HUDEP-2 (cell line): ENCODE results near the gene IKZF4.
A peak's percentile ranks its signal among the peaks of the same experiment; 100 is the strongest.
"Not testable (repeated sequence)": the region's sequence is repeated elsewhere in the genome, so short reads cannot be mapped to it uniquely, and the experiment has no call there.

Experiments
- DNase-seq, 76 experiments: peaks; one replicate each; lab custom pipeline; 2025; ENCODE audit not compliant: unreplicated experiment in 76 of 76; lab: John Stamatoyannopoulos, UW

Gene IKZF4

DNA sequence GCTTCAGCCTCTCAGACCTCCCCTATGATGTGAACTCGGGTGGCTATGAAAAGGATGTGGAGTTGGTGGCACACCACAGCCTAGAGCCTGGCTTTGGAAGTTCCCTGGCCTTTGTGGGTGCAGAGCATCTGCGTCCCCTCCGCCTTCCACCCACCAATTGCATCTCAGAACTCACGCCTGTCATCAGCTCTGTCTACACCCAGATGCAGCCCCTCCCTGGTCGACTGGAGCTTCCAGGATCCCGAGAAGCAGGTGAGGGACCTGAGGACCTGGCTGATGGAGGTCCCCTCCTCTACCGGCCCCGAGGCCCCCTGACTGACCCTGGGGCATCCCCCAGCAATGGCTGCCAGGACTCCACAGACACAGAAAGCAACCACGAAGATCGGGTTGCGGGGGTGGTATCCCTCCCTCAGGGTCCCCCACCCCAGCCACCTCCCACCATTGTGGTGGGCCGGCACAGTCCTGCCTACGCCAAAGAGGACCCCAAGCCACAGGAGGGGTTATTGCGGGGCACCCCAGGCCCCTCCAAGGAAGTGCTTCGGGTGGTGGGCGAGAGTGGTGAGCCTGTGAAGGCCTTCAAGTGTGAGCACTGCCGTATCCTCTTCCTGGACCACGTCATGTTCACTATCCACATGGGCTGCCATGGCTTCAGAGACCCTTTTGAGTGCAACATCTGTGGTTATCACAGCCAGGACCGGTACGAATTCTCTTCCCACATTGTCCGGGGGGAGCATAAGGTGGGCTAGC is 13.9 kb downstream of the IKZF4 start:
- no peak for DNase-seq

DNA sequence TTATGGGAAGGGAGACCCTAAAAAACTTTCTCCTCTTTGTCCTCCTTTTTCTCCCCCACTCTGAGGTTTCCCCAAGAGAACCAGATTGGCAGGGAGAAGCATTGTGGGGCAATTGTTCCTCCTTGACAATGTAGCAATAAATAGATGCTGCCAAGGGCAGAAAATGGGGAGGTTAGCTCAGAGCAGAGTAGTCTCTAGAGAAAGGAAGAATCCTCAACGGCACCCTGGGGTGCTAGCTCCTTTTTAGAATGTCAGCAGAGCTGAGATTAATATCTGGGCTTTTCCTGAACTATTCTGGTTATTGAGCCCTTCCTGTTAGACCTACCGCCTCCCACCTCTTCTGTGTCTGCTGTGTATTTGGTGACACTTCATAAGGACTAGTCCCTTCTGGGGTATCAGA is 16.3 kb downstream of the IKZF4 start:
- DNase-seq, result no peak

DNA sequence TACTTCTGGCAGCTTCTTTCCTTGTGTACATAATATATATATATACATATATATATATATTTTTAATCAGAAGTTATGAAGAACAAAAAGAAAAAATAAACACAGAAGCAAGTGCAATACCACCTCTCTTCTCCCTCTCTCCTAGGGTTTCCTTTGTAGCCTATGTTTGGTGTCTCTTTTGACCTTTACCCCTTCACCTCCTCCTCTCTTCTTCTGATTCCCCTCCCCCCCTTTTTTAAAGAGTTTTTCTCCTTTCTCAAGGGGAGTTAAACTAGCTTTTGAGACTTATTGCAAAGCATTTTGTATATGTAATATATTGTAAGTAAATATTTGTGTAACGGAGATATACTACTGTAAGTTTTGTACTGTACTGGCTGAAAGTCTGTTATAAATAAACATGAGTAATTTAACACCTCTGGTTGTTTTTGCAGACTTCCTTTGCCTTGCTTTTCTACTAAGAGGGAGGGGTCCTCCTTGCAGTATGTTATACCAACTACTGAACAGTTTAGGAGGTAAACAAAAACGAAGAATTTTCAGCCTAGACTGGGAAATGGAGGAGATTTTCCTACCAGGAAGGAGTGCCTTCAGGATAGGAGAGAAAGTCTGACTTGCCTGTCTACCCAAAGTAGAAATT is 17.3 kb downstream of the IKZF4 start:
- no peak for DNase-seq

GRCh38 chr12:56040151-56040550 is 19.3 kb downstream of the IKZF4 start:
- DNase-seq, result no peak

DNA sequence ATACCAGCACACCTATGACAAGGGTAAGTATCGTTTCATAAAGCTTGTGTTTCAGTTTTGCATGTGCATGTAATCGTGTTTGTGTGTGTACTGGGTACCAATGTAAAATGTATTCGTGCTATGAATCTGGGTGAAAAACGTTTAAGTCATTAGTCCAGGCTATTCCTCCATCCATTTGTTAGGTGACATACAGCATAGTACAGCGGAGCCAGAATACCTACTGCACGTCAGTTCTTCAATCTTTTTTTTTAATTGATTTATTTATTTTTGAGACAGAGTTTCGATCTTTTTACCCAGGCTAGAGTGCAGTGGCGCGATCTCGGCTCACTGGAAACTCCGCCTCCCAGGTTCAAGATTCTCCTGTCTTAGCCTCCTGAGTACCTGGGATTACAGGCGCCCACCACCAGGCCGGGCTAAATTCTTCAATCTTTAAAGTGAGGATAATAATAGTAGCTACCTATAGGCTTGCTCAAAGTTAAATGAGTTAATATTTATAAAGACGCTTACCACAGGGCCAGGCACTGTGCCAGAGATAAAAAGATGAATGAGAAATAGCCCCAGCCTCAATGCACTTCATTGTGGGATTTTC is 20.2 kb downstream of the IKZF4 start:
- no peak for DNase-seq

GRCh38 chr12:56041552-56042429 is 20.9 kb downstream of the IKZF4 start, which contains the start of gene RPS26:
Gene RPS26, plus strand, starts transcription at chr12:56041918. Its CDS starts 249 bp downstream, at chr12:56042167.
- DNase-seq, result peak in 75 of 76 experiments; percentile 69 to 99 (median 95)

DNA sequence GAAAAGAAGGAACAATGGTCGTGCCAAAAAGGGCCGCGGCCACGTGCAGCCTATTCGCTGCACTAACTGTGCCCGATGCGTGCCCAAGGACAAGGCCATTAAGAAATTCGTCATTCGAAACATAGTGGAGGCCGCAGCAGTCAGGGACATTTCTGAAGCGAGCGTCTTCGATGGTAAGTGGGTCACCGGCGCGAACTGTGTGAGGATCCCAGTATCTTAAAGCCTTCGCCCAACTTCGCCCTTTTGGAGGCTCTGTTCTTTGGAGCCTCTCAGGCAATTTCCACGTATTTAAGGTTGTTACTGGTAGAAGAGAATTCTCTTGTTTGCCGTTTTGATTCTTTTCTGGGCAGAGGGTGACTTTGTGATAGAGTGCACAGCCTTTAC is 21.6 kb downstream of the IKZF4 start:
- DNase-seq, result not testable (repeated sequence)

DNA sequence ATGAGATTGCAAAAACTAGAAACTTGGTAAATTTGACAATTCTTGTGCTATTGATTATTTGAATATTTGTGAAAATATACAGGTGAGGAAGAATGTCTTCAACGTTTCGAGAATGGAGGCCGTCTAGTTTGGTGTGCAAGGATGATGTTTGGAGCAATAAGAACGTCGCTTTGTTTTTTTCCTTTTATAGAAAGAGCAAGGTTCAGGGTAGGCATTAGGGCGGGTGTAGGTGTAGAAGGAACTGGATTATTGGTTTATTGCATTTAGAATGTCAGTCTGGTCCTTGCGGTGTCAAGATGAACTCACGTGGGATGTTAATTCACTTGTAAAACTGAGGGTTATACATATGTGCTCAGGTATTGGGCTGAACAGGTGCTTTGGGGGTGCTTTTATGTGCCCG is 22.0 kb downstream of the IKZF4 start:
- no peak for DNase-seq

DNA sequence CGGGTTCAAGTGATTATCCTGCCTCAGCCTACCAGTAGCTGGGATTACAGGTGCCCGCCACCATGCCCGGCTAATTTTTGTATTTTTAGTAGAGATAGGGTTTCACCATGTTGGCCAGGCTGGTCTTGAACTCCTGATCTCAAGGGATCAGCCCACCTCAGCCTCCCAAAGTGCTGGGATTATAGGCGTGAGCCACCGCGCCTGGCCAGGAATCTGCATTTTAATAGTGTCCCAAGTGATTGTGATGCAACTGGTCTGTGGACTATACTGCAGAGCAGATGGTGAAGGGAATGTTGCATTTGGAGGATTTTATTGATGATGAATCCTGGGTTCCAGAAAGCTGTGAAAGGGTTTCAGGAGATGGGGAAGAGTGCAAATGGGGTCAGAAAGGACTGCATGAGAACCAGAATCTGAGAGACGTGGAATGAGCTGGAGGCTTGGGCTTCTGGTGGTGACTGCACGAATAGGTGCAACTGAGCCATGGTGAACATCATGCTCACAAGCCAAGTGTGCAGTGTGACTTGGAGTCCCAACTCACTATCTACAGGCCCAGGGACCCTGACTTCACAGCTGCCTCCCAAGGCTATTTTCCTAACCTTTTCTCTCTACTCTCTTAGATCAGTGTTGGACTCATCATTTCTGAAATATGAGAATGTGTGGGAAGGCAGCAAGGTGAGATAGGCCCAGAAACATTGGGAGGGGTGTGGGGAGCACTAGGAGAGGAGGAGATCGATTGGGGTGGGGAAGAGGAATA is 25.4 kb downstream of the IKZF4 start:
- peak in 3 of 76 experiments; percentile 1 to 3 (median 2) for DNase-seq

- no peak for DNase-seq
These were observed 32.6 kb downstream of the IKZF4 start for GRCh38 chr12:56053407-56053893.

- not testable (repeated sequence) for DNase-seq
These were observed 39.1 kb downstream of the IKZF4 start for GRCh38 chr12:56059964-56060363.

DNA sequence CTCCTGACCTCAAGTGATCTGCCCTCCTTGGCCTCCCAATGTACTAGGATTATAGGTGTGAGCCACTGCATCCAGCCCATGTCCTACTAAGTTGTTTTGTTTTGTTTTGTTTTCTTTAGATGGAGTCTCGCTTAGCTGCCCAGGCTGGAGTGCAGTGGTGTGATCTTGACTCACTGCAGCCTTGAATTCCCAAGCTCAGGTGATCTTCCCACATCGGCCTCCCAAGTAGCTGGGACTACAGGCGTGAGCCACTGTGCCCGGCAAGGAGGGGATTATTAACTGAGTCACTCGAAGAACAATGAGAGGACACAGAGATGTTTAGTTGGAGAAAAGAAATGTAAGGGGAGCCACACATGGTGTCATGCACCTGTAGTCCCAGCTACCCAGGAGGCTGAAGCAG is 41.1 kb downstream of the IKZF4 start:
- DNase-seq, result no peak

DNA sequence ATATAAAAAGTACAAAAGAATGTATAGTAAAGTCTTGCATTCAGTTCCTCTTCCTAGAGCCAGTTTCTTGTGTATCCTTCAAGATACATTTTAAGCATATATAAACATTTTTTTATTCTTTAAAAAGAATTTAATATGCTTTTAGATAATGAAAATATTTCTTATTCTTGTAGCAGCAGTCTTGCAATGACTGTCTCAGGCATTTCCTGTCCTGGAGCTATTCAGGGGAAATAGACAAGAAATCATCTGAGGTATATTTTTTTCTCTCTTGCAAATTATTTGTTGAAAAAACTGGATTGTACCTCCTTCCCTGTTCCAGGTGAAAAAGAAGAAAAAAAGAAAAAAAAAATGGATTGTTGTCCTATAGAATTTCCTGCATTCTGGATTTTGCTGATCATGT is 42.2 kb downstream of the IKZF4 start:
- DNase-seq, result no peak

DNA sequence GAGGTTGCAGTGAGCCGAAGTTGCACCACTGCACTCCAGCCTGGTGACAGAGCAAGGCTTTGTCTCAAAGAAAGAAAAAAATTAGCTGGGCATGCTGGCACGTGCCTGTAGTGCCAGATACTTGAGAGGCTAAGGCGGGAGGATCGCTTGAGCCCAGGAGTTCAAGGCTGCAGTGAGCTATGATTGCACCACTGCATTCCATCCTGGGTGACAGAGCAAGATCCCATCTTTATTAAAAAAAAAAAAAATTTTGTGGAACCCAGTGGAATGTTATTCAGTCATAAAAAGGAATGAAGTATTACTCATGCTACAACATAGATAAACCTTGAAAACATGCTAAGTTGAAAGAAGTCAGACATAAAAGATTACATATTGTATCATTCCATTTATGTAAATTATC is 50.8 kb downstream of the IKZF4 start:
- no peak for DNase-seq

DNA sequence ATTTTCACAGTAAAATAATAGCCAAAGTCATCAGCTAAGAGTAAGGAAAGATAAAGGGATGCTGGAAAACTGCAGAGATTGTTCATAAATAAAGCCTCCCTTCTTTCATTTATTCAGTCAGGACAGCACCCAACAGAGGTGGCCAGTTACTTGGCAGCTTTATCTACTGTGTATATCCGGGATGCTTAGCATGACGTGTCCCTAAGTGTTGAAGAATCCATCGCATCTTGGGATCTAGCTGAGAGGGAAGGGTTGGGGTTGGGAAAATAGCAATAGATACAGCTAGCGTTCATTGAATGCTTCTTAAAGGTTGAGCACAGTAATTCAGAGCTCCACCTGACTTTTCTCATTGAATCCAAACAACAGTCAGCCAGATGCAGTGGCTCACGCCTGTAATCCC is 53.6 kb downstream of the IKZF4 start:
- DNase-seq, result no peak

DNA sequence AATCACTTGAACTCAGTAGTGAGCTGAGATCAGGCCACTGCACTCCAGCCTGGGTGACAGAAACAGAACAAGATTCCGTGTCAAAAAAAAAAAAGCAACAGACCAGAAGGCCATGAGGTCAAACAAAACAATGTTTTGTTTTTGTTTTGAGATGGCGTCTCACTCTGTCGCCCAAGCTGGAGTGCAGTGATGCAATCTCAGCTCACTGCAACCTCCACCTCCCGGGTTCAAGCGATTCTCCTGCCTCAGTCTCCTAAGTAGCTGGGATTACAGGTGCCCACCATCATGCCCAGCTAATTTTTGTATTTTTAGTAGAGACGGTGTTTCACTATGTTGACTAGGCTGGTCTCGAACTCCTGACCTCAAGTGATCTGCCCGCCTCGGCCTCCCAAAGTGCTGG is 57.1 kb downstream of the IKZF4 start:
- DNase-seq, result not testable (repeated sequence)

DNA sequence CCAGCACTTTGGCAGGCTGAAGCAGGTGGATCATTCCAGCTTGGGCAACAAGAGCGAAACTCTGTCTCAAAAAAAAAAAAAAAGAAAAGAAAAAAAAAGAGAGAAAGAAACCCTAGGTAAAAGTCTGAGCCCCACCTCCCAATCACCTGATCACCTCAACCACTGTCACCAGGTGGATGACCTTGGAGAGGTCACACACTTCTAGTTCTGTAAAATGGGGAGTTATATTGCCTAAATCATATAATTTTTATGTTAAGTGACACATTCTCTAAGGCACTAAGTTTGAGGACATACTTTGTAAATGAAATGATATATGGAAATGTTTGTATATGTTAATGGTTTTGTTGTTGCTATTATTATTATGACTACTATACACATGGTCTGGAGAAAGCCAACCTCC is 57.6 kb downstream of the IKZF4 start:
- DNase-seq, result no peak

DNA sequence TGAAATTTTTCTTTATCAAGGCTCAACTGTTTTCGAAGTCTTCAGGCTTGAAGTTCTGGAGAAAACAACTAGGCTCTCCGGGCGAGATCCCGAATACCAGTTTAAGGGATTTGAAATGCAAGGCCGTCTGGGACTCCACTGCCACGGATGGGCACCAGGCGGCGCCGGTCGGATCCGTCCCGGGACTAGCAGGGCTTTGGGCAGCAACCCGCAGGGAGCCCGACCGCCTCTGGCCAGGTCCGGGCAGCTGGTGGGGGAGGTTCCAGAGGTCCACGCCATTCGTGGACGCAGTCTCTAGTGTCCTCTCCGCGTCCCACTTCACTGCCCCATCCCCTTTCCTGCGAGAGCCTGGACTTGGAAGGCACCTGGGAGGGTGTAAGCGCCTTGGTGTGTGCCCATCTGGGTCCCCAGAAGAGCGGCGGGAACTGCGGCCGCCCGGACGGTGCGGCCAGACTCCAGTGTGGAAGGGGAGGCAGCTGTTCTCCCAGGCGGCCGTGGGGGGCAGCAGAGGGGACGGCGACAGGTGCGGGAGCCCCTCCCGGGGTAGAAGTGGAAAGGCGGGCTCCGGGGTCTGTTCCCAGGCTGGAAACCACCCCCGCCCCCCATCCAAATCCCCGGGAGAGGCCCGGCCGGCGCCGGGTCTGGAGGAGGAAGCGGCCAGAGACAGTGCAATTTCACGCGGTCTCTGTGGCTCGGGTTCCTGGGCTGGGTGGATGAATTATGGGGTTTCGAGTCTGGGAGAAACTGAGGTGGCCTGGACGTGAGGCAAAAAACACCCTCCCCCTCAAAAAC is 58.3 kb downstream of the IKZF4 start:
- DNase-seq, result peak in 69 of 76 experiments; percentile 3 to 78 (median 60)
